Sigmoid colon (tissue), 7 donors: Measurements from ENCODE around the gene TCF12. TPM values are rescaled to one million over a fixed set of nuclear protein-coding genes. Genes with fewer than 3 reads are reported as not detected.

Experiments used
- DNase-seq: peaks from one replicate; pipeline ENCODE4 v3.0.0-alpha.2; 2019
- H3K27ac ChIP-seq, 4 donors: fragments of 200-600 bp; sonication (generic); one replicate each; pipeline ENCODE4 v1.5.1; 2016 to 2019; ENCODE audit warnings: mild to moderate bottlenecking in 1 of 4
- H3K27me3 ChIP-seq, 3 donors: fragments of 200-600 bp; sonication (generic); one replicate each; pipeline ENCODE4 v1.5.1; 2019; ENCODE audit warnings: mild to moderate bottlenecking in 1 of 3
- H3K36me3 ChIP-seq, 4 donors: fragments of 200-600 bp; sonication (generic); one replicate each; pipeline ENCODE4 v1.5.1; 2016 to 2019
- H3K4me1 ChIP-seq, 4 donors: fragments of 200-600 bp; sonication (generic); one replicate each; pipeline ENCODE4 v1.5.1; 2017 to 2019
- H3K4me3 ChIP-seq, 4 donors: fragments of 200-600 bp; sonication (generic); one replicate each; pipeline ENCODE4 v1.5.1; 2017 to 2019; ENCODE audit warnings: mild to moderate bottlenecking in 2 of 4, moderate library complexity in 1 of 4
- H3K9me3 ChIP-seq, 4 donors: fragments of 200-600 bp in 3 of 4; sonication (generic) in 3 of 4; one replicate each; pipeline versions ENCODE4 v1.5.1 to v1.6.1; 2013 to 2019
- CTCF ChIP-seq, 4 experiments: fragments of 450-650 bp in 3 of 4; fragments of 200-600 bp in 1 of 4; IDR thresholded peaks; one replicate each; pipeline ENCODE4 v1.5.1; 2016 to 2019; ENCODE audit warnings: antibody characterized with exemption in 4 of 4, mild to moderate bottlenecking in 3 of 4, moderate library complexity in 2 of 4
- EP300 ChIP-seq, 4 donors: sonication (generic); formaldehyde crosslinking; IDR thresholded peaks; one replicate each; pipeline ENCODE4 v1.6.1; 2017; ENCODE audit warnings: antibody characterized with exemption in 4 of 4
- POLR2A ChIP-seq, 2 donors: fragments of 450-650 bp; IDR thresholded peaks; one replicate each; pipeline ENCODE4 v1.6.1; 2016; ENCODE audit warnings: antibody characterized with exemption in 2 of 2, mild to moderate bottlenecking in 2 of 2, moderate library complexity in 2 of 2
- POLR2AphosphoS5 ChIP-seq, 4 donors: sonication (generic); formaldehyde crosslinking; IDR thresholded peaks; one replicate each; pipeline ENCODE4 v1.6.1; 2017; ENCODE audit warnings: antibody characterized with exemption in 4 of 4
- WGBS, 2 donors: extraction: QIAGEN DNeasy Blood & Tissue Kit; methylation state at CpG; one replicate each; pipeline ENCODE4 v1.1.7; 2013; 5-methylcytosine and 5-hydroxymethylcytosine counted together
- intact Hi-C: fragments of 100-400 bp; cut with DNase I; formaldehyde crosslinking; loops from one replicate; pipeline ENCODE4 v1.15.1; 2023
- polyA plus RNA-seq, 3 donors: library from polyadenylated mRNA; stranded (reverse); fragments of 200-250 nt; gene quantifications; one replicate each; pipeline ENCODE4 v1.2.3, GENCODE V29; 2013
- total RNA-seq, 4 donors: library from RNA; depleted of rRNA; stranded (reverse); fragments of >200 nt; gene quantifications; one replicate each; pipeline ENCODE4 v1.1.0, GENCODE V29; 2016
- donor health status: healthy with polysubstance abuse.
- donor health status: Bipolar disorder and iron deficiency.
- donor health status: healthy.

TCF12 gene
- total and polyA plus RNA-seq, 7 donors = 13.2 to 147 (median 77.8) TPM

GRCh38 chr15:57134851-57135250 lies 216.4 kb downstream of the TCF12 start:
- no peak for DNase-seq
- H3K36me3 ChIP-seq = no peaks in the 10 kb centered on the region
- no peak overlapping the region for H3K27ac ChIP-seq
- H3K4me1 ChIP-seq = peaks cover 0 to 34% (median 22%) of the 10 kb centered on the region in 4 donors
- no peaks in the 10 kb centered on the region for H3K27me3 ChIP-seq
- TF ChIP-seq EP300 (IDR thresholded peaks at IDR 0.05) = no peak
- TF ChIP-seq POLR2A (IDR thresholded peaks at IDR 0.05) = no peak
- TF ChIP-seq POLR2AphosphoS5 (IDR thresholded peaks at IDR 0.05) = no peak
- no peak for TF ChIP-seq CTCF (IDR thresholded peaks at IDR 0.05)
- H3K4me3 ChIP-seq = no peak overlapping the region
- intact Hi-C loops = loop anchor here (10.0 kb wide), 1 partner anchor 640 kb away; no protein-coding TSS in a partner anchor
- H3K9me3 ChIP-seq = no peaks in the 10 kb centered on the region

GRCh38 chr15:57135800-57136199 lies 217.4 kb downstream of the TCF12 start:
- DNase-seq = no peak
- intact Hi-C loops = loop anchor here (10.0 kb wide), 1 partner anchor 641 kb away; no protein-coding TSS in a partner anchor
- Histone ChIP-seq H3K27me3 (no peaks in the 10 kb centered on the region), H3K9me3 (no peaks in the 10 kb centered on the region), H3K4me1 (peaks cover 0 to 34% (median 22%) of the 10 kb centered on the region in 4 donors), H3K4me3 (no peak overlapping the region), H3K27ac (peak overlapping the region in 1 of 4 donors; percentile 3), H3K36me3 (no peaks in the 10 kb centered on the region)
- no peak for TF ChIP-seq EP300 (IDR thresholded peaks at IDR 0.05)
- no peak for TF ChIP-seq CTCF (IDR thresholded peaks at IDR 0.05)
- TF ChIP-seq POLR2AphosphoS5 (IDR thresholded peaks at IDR 0.05) = no peak
- no peak for TF ChIP-seq POLR2A (IDR thresholded peaks at IDR 0.05)

- no peaks in the 10 kb centered on the region for H3K27me3 ChIP-seq
- H3K27ac ChIP-seq = no peak overlapping the region
- DNase-seq = no peak
- peaks cover 0 to 25% (median 19%) of the 10 kb centered on the region in 4 donors for H3K4me1 ChIP-seq
- WGBS, 2 donors = 10 to 31% methylated on average over 1 of the region's 1 CpG
- no peak overlapping the region for H3K4me3 ChIP-seq
- no peak for TF ChIP-seq POLR2A (IDR thresholded peaks at IDR 0.05)
- peak; percentile 16 to 70 (median 64) for TF ChIP-seq CTCF (IDR thresholded peaks at IDR 0.05)
- H3K9me3 ChIP-seq = no peaks in the 10 kb centered on the region
- intact Hi-C loops = loop anchor here (10.0 kb wide), 1 partner anchor 644 kb away; no protein-coding TSS in a partner anchor
- H3K36me3 ChIP-seq = no peaks in the 10 kb centered on the region
Measured at GRCh38 chr15:57138349-57138788, 219.9 kb downstream of the TCF12 start.

GRCh38 chr15:57143511-57144078 lies 225.2 kb downstream of the TCF12 start:
- intact Hi-C loops = loop anchor here (10.0 kb wide), 1 partner anchor 319 kb away; no protein-coding TSS in a partner anchor
- H3K4me3 ChIP-seq = no peak overlapping the region
- no peak overlapping the region for H3K27ac ChIP-seq
- TF ChIP-seq EP300 (IDR thresholded peaks at IDR 0.05) = no peak
- TF ChIP-seq CTCF (IDR thresholded peaks at IDR 0.05) = no peak
- no peak for TF ChIP-seq POLR2AphosphoS5 (IDR thresholded peaks at IDR 0.05)
- no peak for TF ChIP-seq POLR2A (IDR thresholded peaks at IDR 0.05)
- H3K36me3 ChIP-seq = no peaks in the 10 kb centered on the region
- H3K9me3 ChIP-seq = no peaks in the 10 kb centered on the region
- WGBS, 2 donors = 51 to 72% methylated on average over 1 of the region's 1 CpG
- DNase-seq = no peak
- no peaks in the 10 kb centered on the region for H3K27me3 ChIP-seq
- peaks cover 0 to 26% (median 20%) of the 10 kb centered on the region in 4 donors for H3K4me1 ChIP-seq

- no peaks in the 10 kb centered on the region for H3K9me3 ChIP-seq
- H3K4me3 ChIP-seq = no peak overlapping the region
- WGBS, 2 donors = 74 to 78% methylated on average over 5 of the region's 5 CpGs
- H3K27me3 ChIP-seq = no peaks in the 10 kb centered on the region
- no peaks in the 10 kb centered on the region for H3K36me3 ChIP-seq
- peaks cover 0 to 35% (median 28%) of the 10 kb centered on the region in 4 donors for H3K4me1 ChIP-seq
- no peak for DNase-seq
- no peak overlapping the region for H3K27ac ChIP-seq
- TF ChIP-seq POLR2A (IDR thresholded peaks at IDR 0.05) (no peak), POLR2AphosphoS5 (IDR thresholded peaks at IDR 0.05) (no peak), CTCF (IDR thresholded peaks at IDR 0.05) (no peak), EP300 (IDR thresholded peaks at IDR 0.05) (no peak)
- intact Hi-C loops = loop anchor here (10.0 kb wide), 1 partner anchor 320 kb away; no protein-coding TSS in a partner anchor
Measured at GRCh38 chr15:57144448-57144847, 226.0 kb downstream of the TCF12 start.
